Progenitor cell of endocrine pancreas (in vitro differentiated cells): ENCODE data around the gene FOXE3. TPM values are rescaled to one million over a fixed set of nuclear protein-coding genes. Genes with fewer than 3 reads are reported as not detected.

Experiments
- DNase-seq: peaks from one replicate; pipeline ENCODE4 v3.0.0; 2021; ENCODE audit warnings: low spot score; ENCODE audit not compliant: unreplicated experiment
- H3K27ac Mint-ChIP-seq: 2 replicates; pipeline ENCODE4 v1.8.0; 2021; ENCODE audit warnings: mild to moderate bottlenecking, moderate library complexity, mixed read lengths
- H3K27me3 Mint-ChIP-seq: 2 replicates; pipeline ENCODE4 v1.8.0; 2021; ENCODE audit warnings: mixed read lengths
- H3K36me3 Mint-ChIP-seq: 2 replicates; pipeline ENCODE4 v1.8.0; 2022; ENCODE audit warnings: mixed read lengths; ENCODE audit not compliant: insufficient read depth
- H3K4me1 Mint-ChIP-seq: 2 replicates; pipeline ENCODE4 v1.8.0; 2021; ENCODE audit warnings: low read depth, mixed read lengths
- H3K4me3 Mint-ChIP-seq: 2 replicates; pipeline ENCODE4 v1.8.0; 2021; ENCODE audit warnings: low read depth, mild to moderate bottlenecking, moderate library complexity, mixed read lengths
- H3K9me3 Mint-ChIP-seq: 2 replicates; pipeline ENCODE4 v1.8.0; 2021; ENCODE audit warnings: low read depth, mixed read lengths
- total RNA-seq: library from RNA; stranded (reverse); gene quantifications from 2 replicates; pipeline ENCODE4 v1.2.1, GENCODE V29; 2021
- TF ChIP-seq, protein P1 (sequence below): fragments of 200-600 bp; sonication (generic); IDR thresholded peaks from one replicate; pipeline ENCODE4 v1.5.0; 2021; ENCODE audit warnings: antibody characterized with exemption, mild to moderate bottlenecking; ENCODE audit not compliant: unreplicated experiment

Gene FOXE3
- total RNA-seq, 1 donor from 2014 or later, result not detected

DNA sequence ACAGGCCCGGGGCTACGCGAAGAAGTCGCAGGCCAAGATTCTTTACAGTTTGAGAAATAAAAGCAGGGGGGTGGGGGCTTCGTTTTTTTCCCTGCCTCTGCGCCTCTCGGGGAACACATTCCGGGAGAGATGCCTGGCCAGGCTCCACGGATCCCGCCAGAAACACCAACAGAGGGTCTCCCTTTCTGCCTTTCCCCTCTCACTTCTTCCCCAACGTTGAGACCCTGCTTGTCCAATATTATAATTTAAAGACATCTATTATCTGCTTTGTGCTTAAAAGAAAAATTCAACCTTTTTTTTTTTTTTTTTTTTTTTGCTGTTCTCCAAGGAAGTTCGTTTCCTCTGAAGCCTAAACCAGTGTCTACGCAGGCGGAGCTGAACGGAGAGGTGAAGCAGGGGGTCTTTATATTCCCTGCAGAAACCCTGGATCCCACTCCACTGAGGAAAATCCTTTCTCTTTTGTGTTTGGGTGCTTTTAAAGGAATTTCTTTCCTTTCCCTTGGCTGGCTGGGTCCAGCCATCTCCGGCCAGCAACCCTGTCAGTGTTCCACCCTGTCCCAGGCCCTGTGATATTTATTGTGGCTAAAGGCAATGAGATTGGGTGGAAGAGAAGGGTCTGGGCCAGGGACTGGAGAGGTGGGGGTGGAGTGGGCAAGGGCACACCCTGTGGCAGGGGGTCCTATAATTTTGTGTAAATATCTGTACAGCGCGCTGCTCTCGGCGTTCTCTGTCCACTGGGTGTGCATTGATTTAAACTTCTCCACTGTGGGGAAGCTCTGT is 23.9 kb downstream of the FOXE3 start:
- H3K36me3 Mint-ChIP-seq, result no peaks in the 10 kb centered on the region
- TF ChIP-seq, protein P1, sequence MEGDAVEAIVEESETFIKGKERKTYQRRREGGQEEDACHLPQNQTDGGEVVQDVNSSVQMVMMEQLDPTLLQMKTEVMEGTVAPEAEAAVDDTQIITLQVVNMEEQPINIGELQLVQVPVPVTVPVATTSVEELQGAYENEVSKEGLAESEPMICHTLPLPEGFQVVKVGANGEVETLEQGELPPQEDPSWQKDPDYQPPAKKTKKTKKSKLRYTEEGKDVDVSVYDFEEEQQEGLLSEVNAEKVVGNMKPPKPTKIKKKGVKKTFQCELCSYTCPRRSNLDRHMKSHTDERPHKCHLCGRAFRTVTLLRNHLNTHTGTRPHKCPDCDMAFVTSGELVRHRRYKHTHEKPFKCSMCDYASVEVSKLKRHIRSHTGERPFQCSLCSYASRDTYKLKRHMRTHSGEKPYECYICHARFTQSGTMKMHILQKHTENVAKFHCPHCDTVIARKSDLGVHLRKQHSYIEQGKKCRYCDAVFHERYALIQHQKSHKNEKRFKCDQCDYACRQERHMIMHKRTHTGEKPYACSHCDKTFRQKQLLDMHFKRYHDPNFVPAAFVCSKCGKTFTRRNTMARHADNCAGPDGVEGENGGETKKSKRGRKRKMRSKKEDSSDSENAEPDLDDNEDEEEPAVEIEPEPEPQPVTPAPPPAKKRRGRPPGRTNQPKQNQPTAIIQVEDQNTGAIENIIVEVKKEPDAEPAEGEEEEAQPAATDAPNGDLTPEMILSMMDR, result no peak

DNA sequence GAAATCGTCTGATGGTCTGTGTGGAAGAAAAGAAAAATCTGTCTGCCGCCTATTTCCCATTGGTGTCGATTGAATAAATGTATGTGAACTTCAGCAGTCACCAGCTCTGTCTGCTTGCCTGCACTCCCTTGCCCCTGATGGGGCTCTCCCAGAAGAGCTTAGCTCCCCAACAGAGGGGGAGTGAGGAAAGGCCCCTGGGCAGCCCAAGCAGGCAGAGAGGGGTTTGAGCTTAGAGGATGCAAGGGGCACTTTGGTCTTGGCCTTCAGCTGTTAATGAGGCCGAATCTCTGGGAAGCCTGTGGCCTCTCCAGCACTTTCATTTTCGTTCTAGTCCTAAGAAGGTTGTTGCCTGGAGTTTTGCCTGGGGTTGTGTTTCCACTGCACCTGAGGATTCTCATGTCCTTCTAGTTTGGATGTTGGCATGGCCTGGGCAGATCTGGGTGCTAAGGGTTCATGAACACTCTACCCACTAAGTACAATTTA is 24.6 kb downstream of the FOXE3 start:
- H3K27ac Mint-ChIP-seq, result no peak overlapping the region
- DNase-seq, result no peak
- H3K4me1 Mint-ChIP-seq, result peaks cover 14% of the 10 kb centered on the region
- H3K27me3 Mint-ChIP-seq, result peaks cover 16% of the 10 kb centered on the region
- no peaks in the 10 kb centered on the region for H3K9me3 Mint-ChIP-seq
- H3K36me3 Mint-ChIP-seq, result no peaks in the 10 kb centered on the region
- TF ChIP-seq, protein P1, result no peak
- no peak overlapping the region for H3K4me3 Mint-ChIP-seq

More for the DNA sequence above, 23.9 kb downstream of the FOXE3 start:
- no peaks in the 10 kb centered on the region for H3K9me3 Mint-ChIP-seq
- peaks cover 22% of the 10 kb centered on the region for H3K27me3 Mint-ChIP-seq
- no peak for DNase-seq
- no peak overlapping the region for H3K27ac Mint-ChIP-seq
- H3K4me3 Mint-ChIP-seq, result no peak overlapping the region
- H3K4me1 Mint-ChIP-seq, result peaks cover 11% of the 10 kb centered on the region

DNA sequence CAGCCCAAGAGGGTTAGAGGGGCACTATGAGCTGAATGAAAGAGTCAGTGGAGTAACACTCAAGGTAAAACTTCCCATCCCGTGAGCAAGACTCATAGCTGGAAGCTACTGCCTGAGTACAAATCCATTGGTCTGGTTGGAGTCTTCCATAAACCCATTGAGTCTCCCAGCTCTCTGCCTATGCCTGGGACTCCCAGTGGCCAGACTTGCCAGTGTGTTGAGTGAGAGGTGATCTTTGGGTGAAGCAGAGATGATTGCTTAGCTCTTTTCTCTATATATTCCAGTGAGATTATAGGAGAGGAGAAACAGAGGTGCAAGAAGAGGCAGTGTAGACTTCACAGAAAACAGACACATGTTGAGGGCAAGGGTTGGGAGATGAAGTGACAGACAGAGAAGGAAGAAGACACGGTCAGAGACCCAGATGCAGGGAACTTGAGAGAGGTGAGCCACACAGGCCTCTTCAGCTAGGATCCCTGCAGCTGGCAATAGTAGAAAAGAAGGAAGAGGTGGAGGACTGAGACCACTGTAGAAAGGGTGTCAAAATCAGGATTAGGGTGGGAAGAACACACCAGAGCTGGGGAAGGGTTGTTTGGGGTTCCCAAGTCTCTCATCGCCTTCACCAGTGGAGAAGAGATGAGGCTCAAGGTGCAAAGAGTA is 25.5 kb downstream of the FOXE3 start:
- Mint-ChIP-seq H3K9me3 (no peaks in the 10 kb centered on the region), H3K4me1 (peaks cover 13% of the 10 kb centered on the region), H3K27me3 (peaks cover 7% of the 10 kb centered on the region), H3K4me3 (no peak overlapping the region), H3K27ac (no peak overlapping the region), H3K36me3 (no peaks in the 10 kb centered on the region)
- TF ChIP-seq, protein P1, result no peak
- DNase-seq, result no peak

DNA sequence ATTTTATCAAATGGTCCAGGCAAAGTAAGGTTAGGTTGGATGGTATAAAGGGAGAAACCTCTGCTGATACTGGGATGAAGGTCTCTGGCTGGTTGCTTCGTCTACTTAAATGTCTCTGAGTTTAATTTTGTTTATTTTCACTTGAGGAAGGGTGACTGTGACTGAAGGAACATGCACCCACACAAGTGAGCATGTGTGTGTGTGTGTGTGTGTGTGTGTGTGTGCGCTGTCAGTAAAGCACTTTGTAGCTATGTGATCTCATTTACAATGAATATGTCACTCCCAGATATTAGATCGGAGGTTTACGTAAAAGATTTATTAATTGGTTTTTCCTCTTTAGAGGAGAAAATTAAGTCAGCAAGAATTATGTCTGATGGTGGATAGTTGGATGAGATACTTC is 26.1 kb downstream of the FOXE3 start:
- Mint-ChIP-seq H3K27me3 (peaks cover 2% of the 10 kb centered on the region), H3K36me3 (no peaks in the 10 kb centered on the region)
- TF ChIP-seq, protein P1, result no peak

DNA sequence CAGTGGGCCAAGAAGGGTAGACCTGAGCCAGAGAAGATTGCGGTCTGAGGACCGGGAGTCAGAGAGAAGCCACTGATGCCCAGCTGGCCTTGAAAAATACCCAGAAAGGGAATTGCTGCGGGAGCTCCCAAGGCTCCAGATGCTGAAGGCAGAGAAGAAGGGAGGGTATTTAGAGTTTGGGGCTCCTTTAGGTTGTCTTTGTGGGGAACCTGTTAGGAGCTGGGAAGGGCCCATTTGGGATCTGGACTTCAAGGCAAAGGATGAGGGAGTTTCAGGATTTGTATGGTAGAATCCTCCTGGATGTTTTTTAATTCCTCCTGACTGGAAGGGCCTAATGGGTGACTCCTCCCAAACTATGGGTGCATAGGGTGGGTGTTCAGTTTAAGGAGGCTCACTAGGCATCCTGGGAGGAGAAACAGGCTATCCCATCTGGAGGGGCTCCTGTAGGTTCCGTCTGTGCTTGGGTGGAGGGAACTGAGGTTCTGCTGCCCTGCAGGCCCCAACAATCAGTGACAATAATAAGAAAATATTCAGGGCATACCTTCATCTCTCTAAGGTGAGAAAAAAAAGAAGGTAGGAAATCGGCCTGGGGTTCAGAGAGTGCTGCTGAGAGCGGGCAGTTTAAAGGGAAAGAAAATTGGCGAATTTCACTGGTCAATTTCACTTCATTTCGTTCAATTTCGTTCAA is 26.9 kb downstream of the FOXE3 start:
- no peak overlapping the region for H3K27ac Mint-ChIP-seq
- TF ChIP-seq, protein P1, result no peak
- peaks cover 12% of the 10 kb centered on the region for H3K4me1 Mint-ChIP-seq
- H3K27me3 Mint-ChIP-seq, result peaks cover 2% of the 10 kb centered on the region
- no peak for DNase-seq
- H3K4me3 Mint-ChIP-seq, result no peak overlapping the region
- no peaks in the 10 kb centered on the region for H3K36me3 Mint-ChIP-seq
- no peaks in the 10 kb centered on the region for H3K9me3 Mint-ChIP-seq

More for the DNA sequence above, 26.1 kb downstream of the FOXE3 start:
- peaks cover 12% of the 10 kb centered on the region for H3K4me1 Mint-ChIP-seq
- DNase-seq, result no peak
- no peak overlapping the region for H3K27ac Mint-ChIP-seq
- no peak overlapping the region for H3K4me3 Mint-ChIP-seq
- H3K9me3 Mint-ChIP-seq, result no peaks in the 10 kb centered on the region
